Keratinocyte (primary cell): ENCODE results near the gene ARHGAP40.

Source experiments
- EZH2 ChIP-seq: IDR thresholded peaks from one replicate; pipeline ENCODE4 v1.6.1; 2012; ENCODE audit warnings: inconsistent platforms, mild to moderate bottlenecking, low read length, moderate library complexity
- TF ChIP-seq, protein P1 (sequence below), 3 experiments: IDR thresholded peaks in 1 of 3; conservative IDR thresholded peaks in 1 of 3; optimal IDR thresholded peaks in 1 of 3; 2 replicates in 2 of 3; 3 replicates in 1 of 3; pipeline versions ENCODE3 to v1.5.1; 2011; ENCODE audit warnings: low read length in 3 of 3, mild to moderate bottlenecking in 3 of 3, moderate library complexity in 2 of 3, control low read depth in 1 of 3, inconsistent platforms in 1 of 3; ENCODE audit not compliant: insufficient read depth in 2 of 3; ENCODE audit errors: extremely low read depth in 1 of 3

DNA sequence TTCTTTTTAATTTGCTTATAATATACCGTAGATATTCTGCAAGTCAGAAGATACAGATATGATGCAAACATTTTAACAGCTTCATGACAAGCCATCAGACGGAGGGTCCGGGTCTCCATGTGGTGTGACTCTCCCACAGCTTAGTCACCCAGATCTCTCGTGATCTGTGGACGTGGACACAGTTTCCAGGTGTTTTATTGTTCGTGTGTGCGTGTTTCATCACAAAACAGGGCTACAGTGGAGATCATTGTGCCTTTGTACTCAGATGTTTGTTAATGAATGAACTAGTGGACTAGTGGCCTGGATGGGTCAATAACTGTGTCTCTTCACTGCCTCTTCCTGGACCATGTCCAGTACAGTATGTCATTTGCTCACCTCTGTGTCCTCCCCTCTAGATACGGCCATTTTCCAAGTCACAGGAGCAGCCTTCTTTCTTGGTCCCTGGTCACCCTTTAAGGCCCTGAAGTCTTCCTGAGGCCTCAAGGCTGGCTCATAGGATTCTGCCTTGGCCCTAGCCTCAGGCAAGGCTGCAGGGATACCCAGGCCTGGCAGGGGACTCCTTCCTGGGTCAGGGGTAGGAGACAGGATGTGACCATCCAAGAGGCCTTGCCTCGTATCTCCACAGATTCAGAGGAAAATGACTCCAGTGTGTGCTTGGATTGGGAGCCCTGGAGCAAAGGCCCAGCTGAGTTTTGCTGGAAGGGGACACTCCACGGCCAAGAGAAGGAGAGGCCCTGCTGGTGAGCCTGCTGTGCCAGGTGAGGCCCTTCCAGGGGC is 16.0 kb upstream of the ARHGAP40 start:
- TF ChIP-seq, protein P1, sequence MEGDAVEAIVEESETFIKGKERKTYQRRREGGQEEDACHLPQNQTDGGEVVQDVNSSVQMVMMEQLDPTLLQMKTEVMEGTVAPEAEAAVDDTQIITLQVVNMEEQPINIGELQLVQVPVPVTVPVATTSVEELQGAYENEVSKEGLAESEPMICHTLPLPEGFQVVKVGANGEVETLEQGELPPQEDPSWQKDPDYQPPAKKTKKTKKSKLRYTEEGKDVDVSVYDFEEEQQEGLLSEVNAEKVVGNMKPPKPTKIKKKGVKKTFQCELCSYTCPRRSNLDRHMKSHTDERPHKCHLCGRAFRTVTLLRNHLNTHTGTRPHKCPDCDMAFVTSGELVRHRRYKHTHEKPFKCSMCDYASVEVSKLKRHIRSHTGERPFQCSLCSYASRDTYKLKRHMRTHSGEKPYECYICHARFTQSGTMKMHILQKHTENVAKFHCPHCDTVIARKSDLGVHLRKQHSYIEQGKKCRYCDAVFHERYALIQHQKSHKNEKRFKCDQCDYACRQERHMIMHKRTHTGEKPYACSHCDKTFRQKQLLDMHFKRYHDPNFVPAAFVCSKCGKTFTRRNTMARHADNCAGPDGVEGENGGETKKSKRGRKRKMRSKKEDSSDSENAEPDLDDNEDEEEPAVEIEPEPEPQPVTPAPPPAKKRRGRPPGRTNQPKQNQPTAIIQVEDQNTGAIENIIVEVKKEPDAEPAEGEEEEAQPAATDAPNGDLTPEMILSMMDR (optimal IDR thresholded peaks at IDR 0.05 in 1 of 3, IDR thresholded peaks at IDR 0.05 in 1 of 3, conservative IDR thresholded peaks at IDR 0.05 in 1 of 3; ENCODE audit: extremely low read depth in 1 of 3, insufficient read depth in 2 of 3, low read length in 3 of 3): no peak
- no peak for TF ChIP-seq EZH2
